Measurements from ENCODE around the gene TSPAN14.
A peak's percentile ranks its signal among the peaks of the same experiment; 100 is the strongest.
"Not testable (repeated sequence)": the region's sequence is repeated elsewhere in the genome, so short reads cannot be mapped to it uniquely, and the experiment has no call there.

The TSPAN14 gene

DNA sequence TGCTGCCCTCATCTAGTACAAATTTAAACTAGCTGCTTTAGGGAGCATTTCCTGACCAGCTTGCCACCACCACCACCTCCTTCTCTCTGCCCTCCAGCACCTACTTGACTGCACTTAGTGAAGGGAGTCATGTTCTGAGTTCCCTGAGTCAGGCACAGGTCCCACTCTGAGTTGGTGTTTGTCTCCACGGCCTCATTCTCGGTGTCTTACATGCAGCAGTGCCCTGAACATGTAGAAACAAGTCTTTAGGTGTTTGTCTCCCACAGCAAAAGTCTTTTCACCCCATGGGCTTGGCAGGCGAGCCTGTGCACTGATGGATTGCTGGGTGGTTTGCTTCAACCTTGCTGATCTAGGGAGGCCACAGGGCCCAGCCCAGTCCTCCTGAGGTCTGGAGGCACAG lies 16.9 kb downstream of the TSPAN14 start:
- DNase-seq: no peak

DNA sequence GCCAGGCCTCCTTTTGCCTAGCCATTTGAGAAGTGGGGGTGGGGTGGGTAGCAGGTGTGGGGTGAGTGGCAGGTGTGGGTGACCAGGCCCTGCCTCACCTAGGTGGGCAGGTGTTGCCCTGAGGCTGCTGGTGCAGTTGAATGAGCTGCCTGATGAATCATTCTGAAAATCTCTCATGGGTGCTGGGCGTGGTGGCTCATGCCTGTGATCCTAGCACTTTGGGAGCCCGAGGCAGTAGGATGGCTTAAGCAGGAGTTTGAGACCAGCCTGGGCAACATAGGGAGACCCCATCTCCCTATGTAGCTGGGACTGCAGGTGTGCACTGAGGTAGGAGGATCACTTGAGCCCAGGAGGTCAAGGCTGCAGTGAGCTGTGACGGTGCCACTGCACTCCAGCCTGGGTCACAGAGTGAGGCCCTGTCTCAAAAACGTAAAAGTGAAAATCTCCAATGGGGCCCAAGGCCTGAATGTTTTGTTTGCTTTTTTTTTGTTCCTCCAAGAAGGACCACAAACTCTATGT lies 17.7 kb downstream of the TSPAN14 start:
- DNase-seq: no peak

DNA sequence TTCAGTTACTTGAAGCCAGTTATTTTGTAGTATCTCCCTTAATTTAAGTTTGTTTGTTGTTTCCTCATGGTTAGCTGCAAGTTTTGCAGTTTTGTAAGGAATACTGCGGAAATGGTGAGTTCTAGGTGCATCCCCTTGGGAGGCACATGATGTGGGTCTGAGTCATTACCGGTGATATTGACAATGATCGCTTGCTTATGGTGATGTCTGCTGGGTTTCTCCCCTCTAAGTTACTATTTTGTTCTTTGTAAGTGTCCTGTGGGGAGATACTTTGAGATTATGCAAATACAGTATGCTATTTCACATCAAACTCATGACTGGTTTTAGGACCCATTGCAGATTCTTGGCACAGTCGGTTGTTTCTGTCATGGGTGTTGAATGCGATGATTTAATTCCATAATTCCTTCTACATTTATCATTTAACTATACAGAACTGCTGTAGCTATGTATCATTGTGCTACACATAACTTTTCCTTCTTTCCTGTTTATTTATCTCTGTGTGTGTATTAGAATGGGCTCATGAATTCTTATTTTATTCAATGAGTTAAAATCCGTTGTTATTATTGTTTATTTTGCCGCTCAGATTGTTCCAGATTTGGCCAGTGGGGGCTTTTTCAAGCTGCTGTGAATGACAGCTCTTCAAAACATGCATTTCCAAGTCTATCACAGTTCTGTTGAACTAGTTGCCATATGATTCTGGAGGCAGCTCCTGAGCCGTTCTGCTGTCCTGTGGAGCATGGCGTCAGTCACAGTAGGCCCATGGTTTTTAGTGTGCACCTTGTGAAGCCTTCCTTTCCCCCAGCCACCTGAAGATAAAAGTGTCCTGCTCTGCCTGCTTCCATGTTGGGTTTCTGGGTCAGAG lies 18.4 kb downstream of the TSPAN14 start:
- no peak for DNase-seq

DNA sequence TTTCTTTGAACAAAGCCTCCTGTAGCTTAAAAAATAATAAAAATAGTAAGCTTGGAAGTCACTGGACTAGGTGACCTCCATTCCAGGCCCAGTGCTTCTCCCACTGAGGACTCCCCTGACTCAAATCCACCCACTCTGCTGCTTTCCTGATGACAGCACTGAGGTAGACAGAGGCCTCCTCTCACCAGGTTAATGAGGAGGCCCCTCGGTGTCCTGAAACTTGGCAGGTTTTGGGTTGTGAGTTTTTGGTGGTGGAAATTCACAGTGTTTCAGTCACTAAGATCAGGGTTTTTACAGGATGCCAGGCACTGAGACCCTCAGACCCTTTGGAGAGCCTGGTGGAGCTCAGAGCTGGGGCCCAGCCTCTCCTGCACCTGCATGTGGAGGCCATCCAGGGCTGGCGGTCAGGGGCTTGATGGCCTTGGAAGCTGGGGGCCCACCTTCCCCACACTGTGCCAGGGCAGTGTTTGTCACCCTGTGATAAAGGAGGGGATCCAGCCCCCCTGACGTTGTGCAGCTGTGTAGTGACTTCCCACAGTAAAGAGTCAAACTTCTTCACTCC lies 19.1 kb downstream of the TSPAN14 start:
- no peak for DNase-seq

DNA sequence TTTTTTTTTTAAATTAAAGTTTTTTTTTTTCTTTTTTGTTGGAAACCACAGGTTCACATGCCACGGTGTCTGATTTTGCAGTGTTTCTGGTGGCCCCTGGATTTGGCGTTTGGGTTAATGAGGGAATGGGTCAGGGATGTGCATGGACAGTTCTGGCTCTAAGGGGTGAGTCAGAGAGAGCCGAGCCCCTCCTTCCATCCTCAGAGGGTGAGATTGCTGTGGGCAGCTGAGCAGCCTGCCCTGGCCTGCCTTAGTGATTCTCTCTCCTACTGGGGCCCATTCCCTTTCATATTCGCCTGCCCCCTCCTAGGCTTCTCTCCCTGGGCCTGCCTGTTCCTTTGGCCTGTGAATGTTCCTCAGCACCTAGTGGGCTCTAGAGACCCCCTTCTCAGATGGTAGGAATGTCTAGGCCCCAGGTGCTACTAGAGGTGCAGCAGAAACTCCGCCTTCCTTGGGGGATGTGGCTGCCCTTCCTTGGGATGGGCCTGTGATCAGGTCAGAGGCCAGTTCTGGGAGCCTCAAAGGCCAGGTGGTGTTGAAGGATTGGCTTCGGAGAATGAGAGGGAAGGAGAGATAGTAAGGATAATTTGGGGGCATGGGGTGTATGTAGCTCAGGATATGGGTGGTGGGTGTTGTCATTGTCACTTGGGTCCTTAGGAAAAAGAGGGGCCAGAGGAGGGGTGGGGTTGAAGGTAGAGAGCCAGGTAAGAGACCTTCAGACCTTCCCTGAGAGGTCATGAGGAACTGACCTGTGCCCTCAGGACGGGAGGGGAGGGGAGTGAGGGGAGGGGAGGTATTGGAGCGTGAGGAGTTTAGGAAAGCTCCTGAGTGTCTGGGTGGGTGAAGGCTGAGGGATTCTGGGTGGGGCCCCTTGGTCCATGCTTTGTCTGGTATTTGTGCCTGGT lies 19.8 kb downstream of the TSPAN14 start:
- no peak for DNase-seq

DNA sequence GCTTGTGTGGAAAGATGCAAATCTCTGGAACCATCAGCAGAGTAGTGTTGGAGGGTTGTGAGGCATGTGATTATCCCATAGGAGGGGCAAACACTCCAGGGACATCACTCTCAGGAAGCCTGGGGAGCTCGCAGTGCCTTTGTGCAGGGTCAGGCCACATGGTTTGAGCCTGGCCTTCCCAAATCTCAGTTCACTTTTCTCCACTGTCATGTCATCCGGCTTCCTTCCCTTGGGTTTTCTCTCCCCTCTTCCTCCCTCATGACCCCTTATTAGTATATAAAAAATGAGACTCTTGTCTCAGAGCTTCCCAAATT lies 20.4 kb downstream of the TSPAN14 start:
- DNase-seq: no peak

DNA sequence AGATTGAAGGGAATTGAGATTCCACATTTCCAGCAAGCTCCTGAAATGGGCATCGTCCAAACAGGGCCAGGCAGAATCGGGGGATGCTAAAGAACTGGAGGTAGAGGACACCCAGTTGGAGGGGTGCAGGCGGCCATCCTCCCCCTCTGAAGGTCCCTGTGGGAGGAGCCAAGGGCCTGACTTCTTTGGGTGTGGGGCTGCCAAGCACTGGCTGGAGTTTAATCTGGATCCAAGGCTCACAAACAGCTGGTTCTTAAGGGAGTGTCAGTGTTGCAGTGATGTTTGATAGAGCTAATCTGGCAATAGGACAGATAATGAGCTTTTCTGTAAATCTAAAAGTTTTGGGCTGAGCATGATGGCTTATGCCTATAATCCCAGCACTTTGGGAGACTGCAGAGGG lies 20.8 kb downstream of the TSPAN14 start:
- DNase-seq: no peak

DNA sequence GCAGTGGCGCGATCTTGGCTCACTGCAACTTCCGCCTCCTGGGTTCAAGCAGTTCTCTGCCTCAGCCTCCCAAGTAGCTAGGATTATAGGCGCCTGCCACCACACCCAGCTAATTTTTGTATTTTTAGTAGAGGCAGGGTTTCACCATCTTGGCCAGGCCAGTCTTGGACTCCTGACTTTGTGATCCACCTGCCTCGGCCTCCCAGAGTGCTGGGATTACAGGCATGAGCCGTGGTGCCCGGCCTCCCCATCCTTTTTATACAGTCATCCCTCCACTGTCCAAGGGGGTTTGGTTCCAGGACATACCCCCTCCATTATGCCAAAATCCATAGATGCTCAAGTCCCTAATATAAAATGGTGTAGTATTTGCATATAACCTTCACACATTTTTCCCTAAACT lies 21.5 kb downstream of the TSPAN14 start:
- not testable (repeated sequence) for DNase-seq

DNA sequence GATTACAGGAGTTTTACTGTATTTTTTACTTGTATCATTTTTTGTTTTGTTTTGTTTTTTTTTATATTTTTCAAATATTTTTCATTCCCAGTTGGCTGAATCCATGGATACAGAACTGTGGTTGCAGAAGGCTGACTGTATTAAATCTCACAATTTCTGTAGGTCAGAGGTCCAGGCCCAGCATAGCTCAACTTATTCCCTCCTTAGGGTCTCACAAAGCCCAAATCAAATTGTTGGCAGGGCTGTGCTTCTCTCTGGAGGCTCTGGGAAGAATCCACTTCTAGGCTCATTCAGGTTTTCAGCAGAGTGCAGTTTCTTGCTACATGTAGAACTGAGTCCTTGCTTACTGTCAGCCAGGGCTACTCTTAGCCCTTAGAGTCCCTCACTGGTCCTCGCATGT lies 22.6 kb downstream of the TSPAN14 start:
- DNase-seq: no peak

DNA sequence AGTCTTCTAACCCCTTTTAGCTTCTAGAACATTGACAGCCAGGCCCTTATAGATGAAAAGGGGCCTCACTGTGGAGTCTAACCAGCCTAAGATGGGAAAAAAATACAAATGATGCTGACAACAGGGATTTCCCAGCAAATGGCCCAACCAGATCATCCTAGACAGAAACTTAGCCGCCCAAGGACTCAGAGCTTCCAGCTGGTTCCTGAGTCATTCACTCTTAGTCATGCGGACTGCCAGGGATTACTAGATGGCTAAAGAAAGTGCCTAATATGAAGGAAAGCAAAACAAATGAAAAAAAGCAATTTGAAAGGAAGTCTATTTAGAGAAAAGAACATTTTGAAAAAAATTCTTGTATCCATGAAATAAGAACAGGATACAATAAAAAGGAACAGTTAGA lies 23.7 kb downstream of the TSPAN14 start:
- DNase-seq: no peak

DNA sequence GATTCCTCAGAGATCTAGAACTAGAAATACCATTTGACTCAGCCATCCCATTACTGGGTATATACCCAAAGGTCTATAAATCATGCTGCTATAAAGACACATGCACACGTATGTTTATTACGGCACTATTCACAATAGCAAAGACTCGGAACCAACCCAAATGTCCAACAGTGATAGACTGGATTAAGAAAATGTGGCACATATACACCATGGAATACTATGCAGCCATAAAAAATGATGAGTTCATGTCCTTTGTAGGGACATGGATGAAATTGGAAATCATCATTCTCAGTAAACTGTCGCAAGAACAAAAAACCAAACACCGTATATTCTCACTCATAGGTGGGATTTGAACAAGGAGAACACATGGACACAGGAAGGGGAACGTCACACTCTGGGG lies 26.3 kb downstream of the TSPAN14 start:
- not testable (repeated sequence) for DNase-seq

DNA sequence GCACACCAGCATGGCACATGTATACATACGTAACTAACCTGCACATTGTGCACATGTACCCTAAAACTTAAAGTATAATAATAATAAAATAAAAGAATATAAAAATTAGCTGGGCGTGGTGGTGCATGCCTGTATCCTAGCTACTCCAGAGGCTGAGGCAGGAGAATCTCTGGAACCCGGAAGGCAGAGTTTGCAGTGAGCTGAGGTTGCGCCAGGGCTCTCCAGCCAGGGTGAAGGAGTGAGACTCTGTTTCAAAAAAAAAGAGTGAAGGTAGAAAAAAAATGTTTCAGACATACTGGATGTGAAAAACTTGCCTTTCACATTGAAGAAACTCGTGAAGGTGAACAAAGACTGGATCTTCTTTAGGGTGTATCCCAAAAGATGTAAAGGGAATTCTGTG lies 26.7 kb downstream of the TSPAN14 start:
- DNase-seq: no peak

DNA sequence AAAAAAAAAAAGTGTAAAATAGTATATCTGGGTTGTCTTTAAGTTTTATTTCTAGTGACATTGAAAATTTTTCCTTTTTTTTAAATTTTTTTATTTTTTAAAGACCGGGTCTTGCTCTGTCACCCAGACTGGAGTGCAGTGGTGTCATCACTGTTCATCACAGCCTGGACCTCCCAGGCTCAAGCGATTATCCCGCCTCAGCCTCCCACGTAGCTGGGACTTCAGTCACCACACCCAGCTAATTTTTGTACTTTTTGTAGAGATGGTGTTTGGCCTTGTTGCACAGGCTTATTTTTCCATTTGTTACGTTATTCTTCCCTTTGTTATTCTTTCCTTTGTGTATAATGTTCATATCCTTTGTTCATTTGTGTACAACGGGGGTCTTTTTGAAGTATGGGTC lies 30.1 kb downstream of the TSPAN14 start:
- DNase-seq: no peak

DNA sequence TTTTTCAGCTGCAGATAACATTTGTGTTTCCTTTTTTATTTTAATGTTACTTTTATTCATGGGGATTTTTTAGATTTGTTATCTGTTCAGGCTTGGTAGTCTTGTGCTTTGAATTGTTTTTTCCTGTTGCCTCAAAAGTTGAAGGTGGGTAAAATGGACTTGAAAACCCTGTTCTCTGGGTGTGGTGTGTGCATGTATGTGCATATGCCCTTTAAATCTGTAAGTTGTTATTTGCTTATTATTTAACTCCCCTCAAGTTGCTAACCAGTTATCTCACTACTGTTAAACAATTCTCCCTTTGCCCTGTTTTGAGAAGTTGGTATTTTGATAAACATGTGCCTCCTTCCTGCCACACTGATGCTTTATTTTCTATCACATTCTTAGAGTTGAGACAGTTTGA lies 30.6 kb downstream of the TSPAN14 start:
- DNase-seq: no peak

DNA sequence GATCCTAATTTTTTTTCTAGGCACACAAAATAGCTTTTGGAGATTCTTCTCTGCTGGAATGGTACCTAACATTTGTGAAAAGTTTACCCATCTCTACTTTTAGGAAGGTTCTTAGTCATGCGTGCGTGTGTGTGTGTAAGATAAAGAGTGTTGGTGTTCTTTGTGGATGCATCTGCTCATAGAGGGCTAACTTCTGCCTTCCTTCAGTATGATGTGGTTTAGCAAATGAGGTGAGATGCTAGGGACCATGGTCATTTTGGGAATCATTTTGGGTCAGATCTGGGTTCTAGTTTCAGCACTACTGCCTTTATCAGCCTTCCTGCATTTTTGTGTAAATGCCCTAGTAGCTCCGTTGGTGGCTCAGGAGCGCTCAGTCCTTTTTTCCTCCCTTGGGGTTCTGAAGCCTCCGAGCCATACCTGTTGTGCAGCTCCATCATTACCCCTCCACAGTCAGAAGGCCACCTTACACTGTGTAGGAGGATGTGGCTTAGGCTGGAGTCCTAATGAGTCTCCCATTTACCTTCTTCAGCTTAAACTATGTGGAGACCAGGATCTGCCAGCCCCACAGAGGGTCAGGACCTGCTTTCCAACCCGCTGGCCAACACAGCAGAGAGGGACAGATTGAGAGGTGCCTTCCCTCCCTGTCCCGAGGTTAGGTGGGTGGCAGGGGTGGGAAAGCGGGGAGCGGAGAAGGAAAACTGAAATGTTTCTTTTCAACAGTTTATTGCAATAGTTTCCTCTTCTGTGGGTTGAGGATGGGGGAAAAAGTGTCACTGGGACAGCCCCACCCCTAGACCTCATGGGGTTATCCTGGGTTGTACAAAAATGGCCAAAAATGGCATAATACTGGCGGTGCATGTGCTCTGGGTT lies 31.2 kb downstream of the TSPAN14 start:
- no peak for DNase-seq

DNA sequence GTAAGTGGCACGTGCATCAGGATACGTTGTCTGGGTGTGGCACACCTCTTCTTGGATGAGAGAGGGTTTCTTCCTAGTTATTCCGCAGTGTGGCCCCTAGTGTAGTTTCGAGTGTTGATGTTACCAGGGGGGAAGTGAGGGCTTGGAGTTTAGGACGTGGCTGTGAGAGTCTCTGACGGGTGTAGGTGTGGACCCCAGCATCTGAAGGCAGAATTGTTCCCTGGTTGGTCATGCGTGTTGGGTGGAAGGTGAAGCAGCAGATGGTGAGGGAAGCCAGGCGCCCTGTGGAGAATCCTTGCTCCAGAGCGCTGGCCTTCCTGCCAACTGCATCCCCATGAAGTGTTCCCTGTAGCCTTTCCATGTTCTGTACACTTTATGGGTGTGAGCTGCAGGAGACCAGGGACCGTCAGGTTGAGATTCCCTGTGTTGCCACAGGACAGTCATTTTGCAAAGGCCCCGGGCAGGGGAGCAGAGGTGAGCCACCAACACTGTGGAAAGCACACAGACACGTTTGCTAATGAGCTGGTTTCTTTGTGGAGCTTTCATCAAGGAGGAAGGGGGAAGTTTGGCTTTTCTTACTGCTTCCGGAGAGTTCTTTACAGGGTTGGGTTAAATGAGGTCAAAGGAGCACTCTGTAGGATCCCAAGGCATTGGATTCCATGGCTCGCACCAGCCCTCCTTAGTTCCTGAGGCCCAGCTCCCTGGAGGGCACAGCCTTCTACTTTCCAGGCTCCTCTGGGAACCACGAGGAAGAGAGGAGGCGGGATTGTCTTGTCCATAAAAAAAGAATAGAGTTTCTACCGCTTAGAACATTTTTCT lies 32.0 kb downstream of the TSPAN14 start:
- no peak for DNase-seq

DNA sequence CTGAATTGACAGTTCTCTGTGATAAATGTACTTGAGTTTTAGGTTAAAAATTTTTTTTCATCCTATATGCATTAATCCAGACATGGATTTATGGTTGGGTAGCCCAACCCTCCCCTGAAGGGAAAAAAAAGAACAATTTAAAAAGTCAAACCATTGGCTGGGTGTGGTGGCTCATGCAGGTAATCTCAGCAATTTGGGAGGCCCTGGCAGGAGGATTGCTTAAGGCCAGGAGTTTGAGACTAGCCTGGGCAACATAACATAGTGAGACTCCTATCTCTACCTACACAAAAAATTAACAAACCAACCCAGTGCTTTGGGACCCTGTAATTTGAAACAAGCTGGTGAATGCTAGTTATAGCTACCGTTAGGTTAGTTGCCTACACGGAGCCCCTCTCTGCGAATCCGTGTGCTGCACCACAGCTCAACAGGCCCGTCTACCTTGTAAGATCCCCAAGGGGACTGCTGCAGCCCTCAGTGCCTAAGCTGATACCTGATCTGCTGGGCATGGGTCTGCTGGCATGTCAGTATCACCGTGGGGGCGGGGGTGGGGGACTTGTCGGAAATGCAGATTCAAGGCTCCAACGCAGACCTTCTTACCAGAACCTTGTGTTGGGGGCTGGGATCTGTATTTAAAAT lies 32.8 kb downstream of the TSPAN14 start:
- DNase-seq: no peak

DNA sequence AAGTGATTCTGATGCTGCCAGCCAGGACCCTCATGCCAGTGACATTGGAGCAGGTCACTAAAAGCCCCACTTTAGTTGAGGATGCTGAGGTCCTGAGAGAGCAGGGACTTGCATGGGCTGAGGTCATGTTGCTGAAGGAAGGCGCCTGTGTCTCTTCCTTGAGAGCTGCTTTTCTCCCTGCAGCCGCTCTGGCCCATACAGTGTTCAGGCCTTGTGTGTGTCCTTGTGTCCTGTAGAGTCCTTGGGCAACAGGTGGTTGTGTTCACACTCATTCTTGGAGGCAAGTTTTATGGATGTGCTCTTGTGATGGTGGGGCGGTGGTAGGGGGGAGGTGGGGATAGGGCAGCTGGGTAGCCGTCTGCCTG lies 33.3 kb downstream of the TSPAN14 start:
- no peak for DNase-seq

DNA sequence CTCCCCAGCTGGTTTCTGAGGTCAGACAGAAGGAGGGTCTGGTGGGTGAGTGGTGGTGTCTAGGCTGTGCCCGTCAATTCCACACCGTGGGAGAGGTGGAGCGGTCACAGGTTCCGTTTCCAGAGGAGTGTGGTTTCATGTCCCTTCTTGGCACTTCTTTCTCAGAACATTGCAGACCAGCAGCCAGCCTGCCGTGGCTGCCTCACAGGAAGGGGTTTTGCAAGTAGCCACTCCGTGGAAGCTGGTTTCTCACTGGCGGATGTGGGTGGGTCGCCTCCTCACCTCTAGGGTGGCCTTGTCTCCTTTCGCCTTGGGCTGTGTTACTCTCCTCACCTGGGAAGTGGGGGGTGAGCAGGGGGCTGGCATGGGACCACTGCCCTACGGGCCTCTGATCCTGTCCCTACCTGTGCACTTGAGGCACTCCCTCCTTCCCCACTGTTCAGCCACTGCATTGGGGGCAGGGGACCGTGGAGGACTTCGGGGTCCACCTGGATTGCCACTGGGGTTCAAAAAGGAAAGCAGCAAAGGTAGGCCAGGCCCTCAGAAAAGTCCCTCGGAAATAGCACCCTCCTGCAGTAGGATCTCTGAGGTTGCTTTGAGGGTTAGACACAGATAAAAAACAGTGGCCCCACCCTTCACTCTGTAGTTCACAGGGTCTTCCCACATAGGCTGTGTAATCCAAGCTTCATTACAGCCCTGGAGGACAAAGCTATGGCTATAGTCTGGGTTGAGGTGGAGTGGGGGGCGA lies 33.9 kb downstream of the TSPAN14 start:
- DNase-seq: peak in 2 of 4 experiments; percentile 28 to 29

DNA sequence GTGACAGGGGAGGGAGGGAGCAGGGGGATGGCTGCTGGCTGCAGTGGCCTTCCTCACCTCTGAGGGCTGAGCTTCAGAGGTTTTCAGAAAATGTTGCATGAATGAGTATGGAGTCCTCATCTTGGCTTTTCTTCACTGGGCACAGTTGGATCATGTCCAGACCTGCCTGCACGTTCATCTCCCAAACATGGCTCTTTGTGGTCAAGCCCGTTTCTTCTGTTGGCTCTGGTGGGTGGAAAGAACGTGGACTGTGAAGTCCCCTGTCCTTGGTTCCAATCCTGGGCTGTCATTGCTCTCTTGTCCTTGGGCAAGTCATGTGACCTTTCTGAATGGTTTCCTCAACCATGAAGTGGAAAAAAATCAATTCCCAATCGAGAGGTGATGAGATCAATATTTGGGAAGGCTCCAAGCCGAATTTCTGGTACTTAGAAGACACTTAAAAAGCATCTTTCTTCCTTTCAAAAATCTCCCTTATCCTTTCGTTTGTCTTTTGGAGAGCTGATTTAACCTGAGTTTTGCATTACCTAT lies 34.5 kb downstream of the TSPAN14 start:
- DNase-seq: no peak
